Nephron (organoid): Measurements from ENCODE around the gene PRTFDC1.

Source experiments
- H3K27ac Mint-ChIP-seq, 3 experiments: 2 replicates each; pipeline ENCODE4 v1.8.0; 2020; ENCODE audit warnings: mixed read lengths in 3 of 3, mild to moderate bottlenecking in 2 of 3, moderate library complexity in 1 of 3
- H3K27me3 Mint-ChIP-seq: 2 replicates; pipeline ENCODE4 v1.8.0; 2021; ENCODE audit warnings: low read depth, mild to moderate bottlenecking, moderate library complexity, mixed read lengths
- H3K36me3 Mint-ChIP-seq: 2 replicates; pipeline ENCODE4 v1.8.0; 2020; ENCODE audit warnings: low read depth, mixed read lengths
- H3K4me1 Mint-ChIP-seq: 2 replicates; pipeline ENCODE4 v1.8.0; 2020; ENCODE audit warnings: mixed read lengths
- H3K4me3 Mint-ChIP-seq, 3 experiments: 2 replicates each; pipeline ENCODE4 v1.8.0; 2020; ENCODE audit warnings: mild to moderate bottlenecking in 3 of 3, mixed read lengths in 3 of 3, moderate library complexity in 2 of 3
- H3K9me3 Mint-ChIP-seq: 2 replicates; pipeline ENCODE4 v1.8.0; 2020; ENCODE audit warnings: mixed read lengths
- TF ChIP-seq, protein P1 (sequence below), 3 experiments: fragments of 200-600 bp; sonication (generic); IDR thresholded peaks; one replicate each; pipeline ENCODE4 v1.5.0; 2021; ENCODE audit warnings: antibody characterized with exemption in 3 of 3; ENCODE audit not compliant: unreplicated experiment in 3 of 3

Gene PRTFDC1

DNA sequence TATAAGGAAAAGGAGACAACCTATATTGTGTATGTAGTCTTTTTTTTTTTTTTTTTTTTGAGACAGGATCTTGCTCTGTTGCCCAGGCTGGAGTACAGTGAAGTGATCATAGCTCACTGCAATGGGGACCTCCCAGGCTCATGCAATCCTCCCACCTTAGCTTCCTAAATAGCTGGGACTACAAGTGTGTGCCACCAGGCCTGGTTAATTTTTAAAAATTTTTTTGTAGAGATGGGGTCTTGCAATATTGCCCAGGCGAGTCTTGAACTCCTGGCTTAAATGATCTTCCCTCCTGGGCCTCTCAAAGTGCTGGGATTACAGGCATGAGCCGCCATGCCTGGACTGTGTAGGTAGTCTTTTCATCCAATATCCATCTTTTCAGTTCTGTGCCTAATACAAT is 150.0 kb downstream of the PRTFDC1 start:
- H3K36me3 Mint-ChIP-seq, result no peaks in the 10 kb centered on the region
- H3K27me3 Mint-ChIP-seq, result no peaks in the 10 kb centered on the region
- H3K9me3 Mint-ChIP-seq, result no peaks in the 10 kb centered on the region
- no peak overlapping the region for H3K27ac Mint-ChIP-seq
- TF ChIP-seq, protein P1, sequence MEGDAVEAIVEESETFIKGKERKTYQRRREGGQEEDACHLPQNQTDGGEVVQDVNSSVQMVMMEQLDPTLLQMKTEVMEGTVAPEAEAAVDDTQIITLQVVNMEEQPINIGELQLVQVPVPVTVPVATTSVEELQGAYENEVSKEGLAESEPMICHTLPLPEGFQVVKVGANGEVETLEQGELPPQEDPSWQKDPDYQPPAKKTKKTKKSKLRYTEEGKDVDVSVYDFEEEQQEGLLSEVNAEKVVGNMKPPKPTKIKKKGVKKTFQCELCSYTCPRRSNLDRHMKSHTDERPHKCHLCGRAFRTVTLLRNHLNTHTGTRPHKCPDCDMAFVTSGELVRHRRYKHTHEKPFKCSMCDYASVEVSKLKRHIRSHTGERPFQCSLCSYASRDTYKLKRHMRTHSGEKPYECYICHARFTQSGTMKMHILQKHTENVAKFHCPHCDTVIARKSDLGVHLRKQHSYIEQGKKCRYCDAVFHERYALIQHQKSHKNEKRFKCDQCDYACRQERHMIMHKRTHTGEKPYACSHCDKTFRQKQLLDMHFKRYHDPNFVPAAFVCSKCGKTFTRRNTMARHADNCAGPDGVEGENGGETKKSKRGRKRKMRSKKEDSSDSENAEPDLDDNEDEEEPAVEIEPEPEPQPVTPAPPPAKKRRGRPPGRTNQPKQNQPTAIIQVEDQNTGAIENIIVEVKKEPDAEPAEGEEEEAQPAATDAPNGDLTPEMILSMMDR (IDR thresholded peaks at IDR 0.05; ENCODE audit: unreplicated experiment in 3 of 3), result no peak
- H3K4me3 Mint-ChIP-seq, result no peak overlapping the region
- H3K4me1 Mint-ChIP-seq, result no peaks in the 10 kb centered on the region

DNA sequence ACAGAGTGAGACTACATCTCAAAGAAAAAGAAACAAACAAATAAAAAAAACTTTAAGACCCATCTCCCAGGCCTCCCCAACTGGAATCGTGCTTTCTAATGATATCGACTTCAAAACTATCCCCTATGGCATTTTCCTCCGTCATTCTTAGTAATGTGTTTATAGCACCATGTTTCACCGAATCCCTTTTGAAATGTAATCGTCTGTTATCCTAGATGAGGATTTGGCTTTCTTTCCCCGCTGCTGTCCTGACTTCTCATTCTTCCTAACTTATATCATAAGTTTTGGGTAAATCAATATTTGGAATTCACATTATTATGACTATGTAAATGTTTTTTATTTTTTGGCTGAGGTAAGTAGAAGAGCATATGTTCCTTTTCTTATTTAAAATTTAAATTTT is 151.5 kb downstream of the PRTFDC1 start:
- H3K27me3 Mint-ChIP-seq, result no peaks in the 10 kb centered on the region
- no peaks in the 10 kb centered on the region for H3K9me3 Mint-ChIP-seq
- no peak overlapping the region for H3K4me3 Mint-ChIP-seq
- H3K36me3 Mint-ChIP-seq, result no peaks in the 10 kb centered on the region
- TF ChIP-seq, protein P1 (IDR thresholded peaks at IDR 0.05; ENCODE audit: unreplicated experiment in 3 of 3), result no peak
- no peak overlapping the region for H3K27ac Mint-ChIP-seq
- H3K4me1 Mint-ChIP-seq, result no peaks in the 10 kb centered on the region
